Chondrocyte (in vitro differentiated cells): Measurements from ENCODE around the gene SCGB1C1. TPM values are rescaled to one million over a fixed set of nuclear protein-coding genes. Genes with fewer than 3 reads are reported as not detected.

Experiments
- DNase-seq: peaks from one replicate; pipeline ENCODE4 v3.0.0; 2021; ENCODE audit warnings: mixed read lengths, low spot score
- H3K27ac Mint-ChIP-seq: one replicate; pipeline ENCODE4 v1.8.0; 2021; ENCODE audit warnings: mild to moderate bottlenecking, moderate library complexity, mixed read lengths; ENCODE audit not compliant: unreplicated experiment
- H3K27me3 Mint-ChIP-seq: 2 replicates; pipeline ENCODE4 v1.8.0; 2021; ENCODE audit warnings: low read depth, mixed read lengths
- H3K36me3 Mint-ChIP-seq: 2 replicates; pipeline ENCODE4 v1.8.0; 2021; ENCODE audit warnings: low read depth, mixed read lengths
- H3K4me1 Mint-ChIP-seq: 2 replicates; pipeline ENCODE4 v1.8.0; 2021; ENCODE audit warnings: low read depth, mild to moderate bottlenecking, mixed read lengths
- H3K4me3 Mint-ChIP-seq: one replicate; pipeline ENCODE4 v1.8.0; 2021; ENCODE audit warnings: mild to moderate bottlenecking, moderate library complexity, mixed read lengths; ENCODE audit not compliant: unreplicated experiment
- H3K9me3 Mint-ChIP-seq: 2 replicates; pipeline ENCODE4 v1.8.0; 2021; ENCODE audit warnings: low read depth, mixed read lengths
- CTCF ChIP-seq: fragments of 200-600 bp; sonication (generic); IDR thresholded peaks from 2 replicates; pipeline ENCODE4 v1.5.0; 2021; ENCODE audit warnings: antibody characterized with exemption, mild to moderate bottlenecking, moderate library complexity
- total RNA-seq: library from RNA; stranded (reverse); gene quantifications from 3 replicates; pipeline ENCODE4 v1.2.1, GENCODE V29; 2021

Gene SCGB1C1
- total RNA-seq, 1 donor from 2014 or later: not detected

- peak overlapping the region; percentile 100 for H3K27ac Mint-ChIP-seq
- peak overlapping the region; percentile 99 for H3K4me3 Mint-ChIP-seq
- peaks cover 12% of the 10 kb centered on the region for H3K36me3 Mint-ChIP-seq
- no peak for TF ChIP-seq CTCF
- H3K9me3 Mint-ChIP-seq: no peaks in the 10 kb centered on the region
- no peaks in the 10 kb centered on the region for H3K27me3 Mint-ChIP-seq
- peaks cover 52% of the 10 kb centered on the region for H3K4me1 Mint-ChIP-seq
- no peak for DNase-seq
These were observed 14.9 kb downstream of the SCGB1C1 start for GRCh38 chr11:207863-208180.

- H3K27ac Mint-ChIP-seq: peak overlapping the region; percentile 100
- peaks cover 50% of the 10 kb centered on the region for H3K4me1 Mint-ChIP-seq
- H3K9me3 Mint-ChIP-seq: no peaks in the 10 kb centered on the region
These were observed 15.5 kb downstream of the SCGB1C1 start for GRCh38 chr11:208181-208916.

GRCh38 chr11:208917-209260 lies 16.0 kb downstream of the SCGB1C1 start:
- H3K27ac Mint-ChIP-seq: peak overlapping the region; percentile 100
- DNase-seq: peak; percentile 86
- H3K9me3 Mint-ChIP-seq: no peaks in the 10 kb centered on the region
- H3K36me3 Mint-ChIP-seq: peaks cover 13% of the 10 kb centered on the region
- TF ChIP-seq CTCF: no peak
- H3K4me3 Mint-ChIP-seq: peak overlapping the region; percentile 99
- peaks cover 45% of the 10 kb centered on the region for H3K4me1 Mint-ChIP-seq
- no peaks in the 10 kb centered on the region for H3K27me3 Mint-ChIP-seq

More at GRCh38 chr11:208181-208916, 15.5 kb downstream of the SCGB1C1 start:
- no peak for TF ChIP-seq CTCF
- peak overlapping the region; percentile 99 for H3K4me3 Mint-ChIP-seq
- no peaks in the 10 kb centered on the region for H3K27me3 Mint-ChIP-seq
- peak; percentile 69 for DNase-seq
- peaks cover 15% of the 10 kb centered on the region for H3K36me3 Mint-ChIP-seq

- Mint-ChIP-seq H3K36me3 (peaks cover 13% of the 10 kb centered on the region), H3K4me3 (peak overlapping the region; percentile 99), H3K27me3 (no peaks in the 10 kb centered on the region), H3K4me1 (peaks cover 41% of the 10 kb centered on the region), H3K27ac (peak overlapping the region; percentile 100), H3K9me3 (no peaks in the 10 kb centered on the region)
- peak; percentile 85 for DNase-seq
- TF ChIP-seq CTCF: peak; percentile 9
These were observed 16.6 kb downstream of the SCGB1C1 start for GRCh38 chr11:209275-210121.

GRCh38 chr11:210122-210802 lies 17.4 kb downstream of the SCGB1C1 start:
- Mint-ChIP-seq H3K27ac (peak overlapping the region; percentile 96), H3K9me3 (no peaks in the 10 kb centered on the region), H3K4me3 (peak overlapping the region; percentile 99), H3K27me3 (no peaks in the 10 kb centered on the region), H3K36me3 (peaks cover 17% of the 10 kb centered on the region), H3K4me1 (peaks cover 35% of the 10 kb centered on the region)
- TF ChIP-seq CTCF: no peak
- peak; percentile 52 for DNase-seq
